Testis (tissue), 2 donors: Measurements from ENCODE around the gene BAZ1B.

Experiments
- POLR2A ChIP-seq: fragments of 450-650 bp; IDR thresholded peaks from one replicate; pipeline ENCODE4 v1.6.1; 2017; ENCODE audit warnings: antibody characterized with exemption, mild to moderate bottlenecking, moderate library complexity
- TF ChIP-seq, protein P1 (sequence below), 3 experiments: fragments of 450-650 bp in 2 of 3; fragments of 200-600 bp in 1 of 3; sonication (generic) in 1 of 3; IDR thresholded peaks; one replicate each; pipeline ENCODE4 v1.5.1; 2016 to 2019; ENCODE audit warnings: antibody characterized with exemption in 3 of 3, mild to moderate bottlenecking in 2 of 3, moderate library complexity in 1 of 3

DNA sequence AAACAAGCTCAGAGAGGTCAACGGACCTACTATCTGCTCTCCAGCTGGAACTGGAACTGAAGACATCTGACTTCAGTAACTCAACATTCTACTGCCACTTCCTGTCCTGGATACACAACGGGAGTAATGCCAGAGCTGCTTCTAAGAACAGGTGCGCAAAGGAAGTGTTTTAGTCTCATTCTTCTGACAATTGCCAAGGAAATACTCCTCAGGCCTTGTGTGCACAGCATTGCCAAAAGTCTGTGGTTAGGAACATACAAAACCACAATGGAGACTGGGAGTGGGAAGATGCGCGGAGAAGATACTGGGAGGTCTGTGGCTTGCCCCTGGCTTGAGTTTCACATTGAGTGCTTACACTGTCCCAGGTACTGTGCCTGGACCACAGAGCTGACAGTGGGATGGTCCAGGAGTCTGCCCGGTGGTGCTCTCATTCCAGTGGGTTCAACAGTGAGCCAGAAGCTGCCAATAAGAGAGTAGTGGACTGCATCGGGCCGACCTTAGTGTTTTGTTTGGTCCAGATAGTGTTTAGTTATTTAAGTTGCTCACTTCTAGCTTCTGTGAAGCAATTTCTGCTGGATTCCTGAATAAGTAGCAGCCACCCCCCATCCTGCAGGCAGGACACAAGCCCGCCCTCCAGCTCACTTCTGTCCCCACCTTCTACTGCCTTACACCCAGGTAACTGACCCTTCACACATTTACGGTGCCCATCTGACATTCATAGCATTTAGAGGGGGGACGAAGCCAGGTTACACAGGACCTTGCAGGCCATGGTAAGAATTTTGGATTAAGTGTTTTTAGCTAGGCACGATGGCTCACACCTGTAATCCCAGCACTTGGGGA lies 46.0 kb upstream of the BAZ1B start:
- TF ChIP-seq, protein P1, sequence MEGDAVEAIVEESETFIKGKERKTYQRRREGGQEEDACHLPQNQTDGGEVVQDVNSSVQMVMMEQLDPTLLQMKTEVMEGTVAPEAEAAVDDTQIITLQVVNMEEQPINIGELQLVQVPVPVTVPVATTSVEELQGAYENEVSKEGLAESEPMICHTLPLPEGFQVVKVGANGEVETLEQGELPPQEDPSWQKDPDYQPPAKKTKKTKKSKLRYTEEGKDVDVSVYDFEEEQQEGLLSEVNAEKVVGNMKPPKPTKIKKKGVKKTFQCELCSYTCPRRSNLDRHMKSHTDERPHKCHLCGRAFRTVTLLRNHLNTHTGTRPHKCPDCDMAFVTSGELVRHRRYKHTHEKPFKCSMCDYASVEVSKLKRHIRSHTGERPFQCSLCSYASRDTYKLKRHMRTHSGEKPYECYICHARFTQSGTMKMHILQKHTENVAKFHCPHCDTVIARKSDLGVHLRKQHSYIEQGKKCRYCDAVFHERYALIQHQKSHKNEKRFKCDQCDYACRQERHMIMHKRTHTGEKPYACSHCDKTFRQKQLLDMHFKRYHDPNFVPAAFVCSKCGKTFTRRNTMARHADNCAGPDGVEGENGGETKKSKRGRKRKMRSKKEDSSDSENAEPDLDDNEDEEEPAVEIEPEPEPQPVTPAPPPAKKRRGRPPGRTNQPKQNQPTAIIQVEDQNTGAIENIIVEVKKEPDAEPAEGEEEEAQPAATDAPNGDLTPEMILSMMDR (IDR thresholded peaks at IDR 0.05), result no peak
- no peak for TF ChIP-seq POLR2A
